Loucy (cell line): ENCODE results near the gene CD24.

ENCODE experiments used
- H2AFZ ChIP-seq: fragments of 200-600 bp; sonication (generic); 2 replicates; pipeline ENCODE4 v1.6.0; 2016; ENCODE audit warnings: antibody characterized with exemption, mild to moderate bottlenecking, low read length, moderate library complexity
- H3F3A ChIP-seq: fragments of 200-600 bp; 2 replicates; pipeline ENCODE4 v1.6.0; 2016; ENCODE audit warnings: antibody characterized with exemption, low read depth, mild to moderate bottlenecking
- H3K27me3 ChIP-seq: fragments of 200-600 bp; sonication (generic); 2 replicates; pipeline ENCODE4 v1.6.1; 2014; ENCODE audit warnings: low read length, mild to moderate bottlenecking; ENCODE audit not compliant: insufficient read depth, poor library complexity, severe bottlenecking
- H3K36me3 ChIP-seq: fragments of 200-600 bp; sonication (generic); 2 replicates; pipeline ENCODE4 v1.6.1; 2016; ENCODE audit warnings: low read length; ENCODE audit not compliant: insufficient read depth
- H3K4me1 ChIP-seq: fragments of 200-600 bp; sonication (generic); 2 replicates; pipeline ENCODE4 v1.5.1; 2014; ENCODE audit warnings: low read length, mild to moderate bottlenecking; ENCODE audit not compliant: insufficient read depth, poor library complexity, severe bottlenecking
- H3K4me2 ChIP-seq: fragments of 200-600 bp; sonication (generic); 2 replicates; pipeline ENCODE4 v1.6.0; 2014; ENCODE audit warnings: antibody characterized with exemption, low read length, low read depth, mild to moderate bottlenecking; ENCODE audit not compliant: poor library complexity, severe bottlenecking
- H3K4me3 ChIP-seq: fragments of 200-600 bp; sonication (generic); 2 replicates; pipeline ENCODE4 v1.5.1; 2014; ENCODE audit warnings: low read length, mild to moderate bottlenecking, mixed read lengths; ENCODE audit not compliant: poor library complexity, severe bottlenecking
- H3K79me2 ChIP-seq: fragments of 200-600 bp; sonication (generic); 2 replicates; pipeline ENCODE4 v1.6.1; 2014; ENCODE audit warnings: low read length; ENCODE audit not compliant: insufficient read depth
- H3K9ac ChIP-seq: fragments of 200-600 bp; sonication (generic); 2 replicates; pipeline ENCODE4 v1.6.0; 2014; ENCODE audit warnings: mild to moderate bottlenecking, low read depth, low read length, moderate library complexity; ENCODE audit not compliant: poor library complexity, severe bottlenecking
- H3K9me2 ChIP-seq: fragments of 200-600 bp; sonication (generic); replicated peaks from 2 replicates; pipeline ENCODE4 v1.6.1; 2016; ENCODE audit warnings: low read depth, low read length, mixed read lengths
- H3K9me3 ChIP-seq: fragments of 200-600 bp; sonication (generic); 2 replicates; pipeline ENCODE4 v1.6.1; 2014; ENCODE audit warnings: mild to moderate bottlenecking, antibody characterized with exemption, low read length, low read depth; ENCODE audit not compliant: insufficient read depth
- H4K20me1 ChIP-seq: fragments of 200-600 bp; sonication (generic); 2 replicates; pipeline ENCODE4 v1.6.0; 2014; ENCODE audit warnings: antibody characterized with exemption, low read length, mild to moderate bottlenecking; ENCODE audit not compliant: insufficient read depth, poor library complexity, severe bottlenecking
- CTCF ChIP-seq: fragments of 200-600 bp; sonication (generic); conservative IDR thresholded peaks from 2 replicates; pipeline ENCODE4 v1.5.1; 2014; ENCODE audit warnings: mild to moderate bottlenecking, antibody characterized with exemption, low read length
- EZH2phosphoT487 ChIP-seq: fragments of 200-600 bp; IDR thresholded peaks from 2 replicates; pipeline ENCODE4 v1.6.1; 2018; ENCODE audit warnings: antibody characterized with exemption, mild to moderate bottlenecking, moderate library complexity, borderline replicate concordance

The CD24 gene

GRCh38 chr6:106975738-106976064 is 1.2 kb upstream of the CD24 start:
- Histone ChIP-seq H3K4me3 (no peak overlapping the region), H3K4me1 (no peaks in the 10 kb centered on the region), H3K27me3 (no peaks in the 10 kb centered on the region), H4K20me1 (no peaks in the 10 kb centered on the region), H3K9ac (no peak overlapping the region), H3F3A (no peaks in the 10 kb centered on the region), H3K9me2 (no peaks in the 10 kb centered on the region), H3K9me3 (no peaks in the 10 kb centered on the region), H3K4me2 (no peak overlapping the region), H2AFZ (no peak overlapping the region), H3K79me2 (no peaks in the 10 kb centered on the region), H3K36me3 (no peaks in the 10 kb centered on the region)
- no peak for TF ChIP-seq EZH2phosphoT487
- TF ChIP-seq CTCF, result no peak

- Histone ChIP-seq H4K20me1 (no peaks in the 10 kb centered on the region), H2AFZ (no peak overlapping the region), H3K79me2 (no peaks in the 10 kb centered on the region), H3K36me3 (no peaks in the 10 kb centered on the region), H3K27me3 (no peaks in the 10 kb centered on the region), H3K9ac (no peak overlapping the region), H3K9me3 (no peaks in the 10 kb centered on the region), H3K4me2 (no peak overlapping the region), H3K4me3 (no peak overlapping the region), H3F3A (no peaks in the 10 kb centered on the region), H3K4me1 (no peaks in the 10 kb centered on the region), H3K9me2 (no peaks in the 10 kb centered on the region)
- TF ChIP-seq CTCF, result no peak
- no peak for TF ChIP-seq EZH2phosphoT487
Measured at GRCh38 chr6:106974999-106975737, 639 bp upstream of the CD24 start.

- H3K36me3 ChIP-seq, result no peaks in the 10 kb centered on the region
- TF ChIP-seq EZH2phosphoT487 (no peak), CTCF (no peak)
- H3F3A ChIP-seq, result no peaks in the 10 kb centered on the region
- H4K20me1 ChIP-seq, result no peaks in the 10 kb centered on the region
- H3K4me2 ChIP-seq, result no peak overlapping the region
- H3K4me3 ChIP-seq, result no peak overlapping the region
- H3K4me1 ChIP-seq, result no peaks in the 10 kb centered on the region
- H3K27me3 ChIP-seq, result no peaks in the 10 kb centered on the region
- H3K79me2 ChIP-seq, result no peaks in the 10 kb centered on the region
- no peaks in the 10 kb centered on the region for H3K9me2 ChIP-seq
- no peak overlapping the region for H3K9ac ChIP-seq
- no peak overlapping the region for H2AFZ ChIP-seq
- H3K9me3 ChIP-seq, result no peaks in the 10 kb centered on the region
Measured at GRCh38 chr6:106973836-106974335, 643 bp downstream of the CD24 start.
